ENCODE measurements around the gene TMIGD1. TPM values are rescaled to one million over a fixed set of nuclear protein-coding genes. Genes with fewer than 3 reads are reported as not detected.

TMIGD1 gene
- total and polyA plus RNA-seq, 2 experiments from 2014 or later: 2.5 to 3.2 TPM

- no peaks in the 10 kb centered on the region for H4K20me1 ChIP-seq (ENCODE audit: insufficient read depth, poor library complexity, severe bottlenecking)
- no peaks in the 10 kb centered on the region for H3K36me3 ChIP-seq (replicated peaks; ENCODE audit: insufficient read depth, low read depth)
- no peaks in the 10 kb centered on the region for H3K9me2 ChIP-seq (replicated peaks; ENCODE audit: insufficient read depth)
- no peaks in the 10 kb centered on the region for H3K79me2 ChIP-seq
- no peaks in the 10 kb centered on the region for H3K27me3 ChIP-seq
- H3K4me2 ChIP-seq: no peak overlapping the region
- no peaks in the 10 kb centered on the region for H3K9me3 ChIP-seq (ENCODE audit: low read depth)
- H3K4me1 ChIP-seq (ENCODE audit: insufficient read depth): peaks cover 5% of the 10 kb centered on the region
- no peak overlapping the region for H3K4me3 ChIP-seq
- no peak for TF ChIP-seq EZH2phosphoT487 (IDR thresholded peaks at IDR 0.05; ENCODE audit: low read depth, severe bottlenecking, unreplicated experiment)
- TF ChIP-seq, protein P1, sequence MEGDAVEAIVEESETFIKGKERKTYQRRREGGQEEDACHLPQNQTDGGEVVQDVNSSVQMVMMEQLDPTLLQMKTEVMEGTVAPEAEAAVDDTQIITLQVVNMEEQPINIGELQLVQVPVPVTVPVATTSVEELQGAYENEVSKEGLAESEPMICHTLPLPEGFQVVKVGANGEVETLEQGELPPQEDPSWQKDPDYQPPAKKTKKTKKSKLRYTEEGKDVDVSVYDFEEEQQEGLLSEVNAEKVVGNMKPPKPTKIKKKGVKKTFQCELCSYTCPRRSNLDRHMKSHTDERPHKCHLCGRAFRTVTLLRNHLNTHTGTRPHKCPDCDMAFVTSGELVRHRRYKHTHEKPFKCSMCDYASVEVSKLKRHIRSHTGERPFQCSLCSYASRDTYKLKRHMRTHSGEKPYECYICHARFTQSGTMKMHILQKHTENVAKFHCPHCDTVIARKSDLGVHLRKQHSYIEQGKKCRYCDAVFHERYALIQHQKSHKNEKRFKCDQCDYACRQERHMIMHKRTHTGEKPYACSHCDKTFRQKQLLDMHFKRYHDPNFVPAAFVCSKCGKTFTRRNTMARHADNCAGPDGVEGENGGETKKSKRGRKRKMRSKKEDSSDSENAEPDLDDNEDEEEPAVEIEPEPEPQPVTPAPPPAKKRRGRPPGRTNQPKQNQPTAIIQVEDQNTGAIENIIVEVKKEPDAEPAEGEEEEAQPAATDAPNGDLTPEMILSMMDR (IDR thresholded peaks at IDR 0.05; ENCODE audit: poor library complexity): no peak
- no peak for TF ChIP-seq EZH2 (IDR thresholded peaks at IDR 0.05; ENCODE audit: borderline replicate concordance)
- no peak overlapping the region for H2AFZ ChIP-seq
- peak overlapping the region; percentile 35 for H3K27ac ChIP-seq
- no peak for DNase-seq (ENCODE audit: low spot score)
These were observed 36.1 kb upstream of the TMIGD1 start for GRCh38 chr17:30369995-30370394.

GRCh38 chr17:30368912-30369720 is 35.3 kb upstream of the TMIGD1 start:
- H3K4me3 ChIP-seq: no peak overlapping the region
- no peak for TF ChIP-seq EZH2phosphoT487 (IDR thresholded peaks at IDR 0.05; ENCODE audit: low read depth, severe bottlenecking, unreplicated experiment)
- TF ChIP-seq EZH2 (IDR thresholded peaks at IDR 0.05; ENCODE audit: borderline replicate concordance): no peak
- TF ChIP-seq, protein P1 (IDR thresholded peaks at IDR 0.05; ENCODE audit: poor library complexity): no peak
- peaks cover 5% of the 10 kb centered on the region for H3K4me1 ChIP-seq (ENCODE audit: insufficient read depth)
- no peak for DNase-seq (ENCODE audit: low spot score)
- H3K4me2 ChIP-seq: no peak overlapping the region
- 87% methylated on average over 13 of the region's 13 CpGs for WGBS (ENCODE audit: low lambda C conversion rate, missing lambda C conversion rate)
- no peaks in the 10 kb centered on the region for H3K27me3 ChIP-seq
- no peaks in the 10 kb centered on the region for H3K36me3 ChIP-seq (replicated peaks; ENCODE audit: insufficient read depth, low read depth)
- no peak overlapping the region for H2AFZ ChIP-seq
- no peaks in the 10 kb centered on the region for H3K9me2 ChIP-seq (replicated peaks; ENCODE audit: insufficient read depth)
- no peaks in the 10 kb centered on the region for H3K9me3 ChIP-seq (ENCODE audit: low read depth)
- peak overlapping the region; percentile 35 for H3K27ac ChIP-seq
- no peaks in the 10 kb centered on the region for H4K20me1 ChIP-seq (ENCODE audit: insufficient read depth, poor library complexity, severe bottlenecking)
- no peaks in the 10 kb centered on the region for H3K79me2 ChIP-seq

GRCh38 chr17:30366536-30366935 is 32.7 kb upstream of the TMIGD1 start:
- no peak for DNase-seq (ENCODE audit: low spot score)
- Histone ChIP-seq H4K20me1 (ENCODE audit: insufficient read depth, poor library complexity, severe bottlenecking) (no peaks in the 10 kb centered on the region), H3K9me3 (ENCODE audit: low read depth) (no peaks in the 10 kb centered on the region), H2AFZ (no peak overlapping the region), H3K36me3 (replicated peaks; ENCODE audit: insufficient read depth, low read depth) (no peaks in the 10 kb centered on the region), H3K4me3 (no peak overlapping the region), H3K27me3 (no peaks in the 10 kb centered on the region), H3K4me2 (no peak overlapping the region), H3K4me1 (ENCODE audit: insufficient read depth) (peaks cover 5% of the 10 kb centered on the region), H3K9me2 (replicated peaks; ENCODE audit: insufficient read depth) (no peaks in the 10 kb centered on the region), H3K79me2 (no peaks in the 10 kb centered on the region), H3K27ac (no peak overlapping the region)
- 87% methylated on average over 3 of the region's 3 CpGs for WGBS (ENCODE audit: low lambda C conversion rate, missing lambda C conversion rate)
- TF ChIP-seq EZH2 (IDR thresholded peaks at IDR 0.05; ENCODE audit: borderline replicate concordance) (no peak), EZH2phosphoT487 (IDR thresholded peaks at IDR 0.05; ENCODE audit: low read depth, severe bottlenecking, unreplicated experiment) (no peak)
- TF ChIP-seq, protein P1 (IDR thresholded peaks at IDR 0.05; ENCODE audit: poor library complexity): no peak

All from hepatocyte (in vitro differentiated cells).